GM19035 (cell line): ENCODE data around the gene OPRPN.

Experiments
- ATAC-seq: cut with Tn5 transposase; IDR thresholded peaks from one replicate; pipeline ENCODE4 v1.9.1; 2021; ENCODE audit not compliant: unreplicated experiment

The OPRPN gene

GRCh38 chr4:70397580-70397979, at the start of gene OPRPN:
OPRPN (plus strand) TSS chr4:70397940; CDS start chr4:70399286, 1,346 bp downstream.
- no peak for ATAC-seq

GRCh38 chr4:70356185-70356584, 41.6 kb upstream of the OPRPN start:
- no peak for ATAC-seq

GRCh38 chr4:70359115-70359661, 38.6 kb upstream of the OPRPN start:
- ATAC-seq, result no peak

GRCh38 chr4:70360460-70360859, 37.3 kb upstream of the OPRPN start, which contains the start of gene SMR3A:
SMR3A (plus strand) TSS chr4:70360760; CDS start chr4:70362116, 1,356 bp downstream.
- ATAC-seq, result no peak

GRCh38 chr4:70364002-70364401, 33.7 kb upstream of the OPRPN start:
- ATAC-seq, result no peak

GRCh38 chr4:70365479-70365878, 32.3 kb upstream of the OPRPN start:
- no peak for ATAC-seq

GRCh38 chr4:70367813-70368212, 29.9 kb upstream of the OPRPN start:
- no peak for ATAC-seq

- no peak for ATAC-seq
Measured at GRCh38 chr4:70371987-70372386, 25.8 kb upstream of the OPRPN start.

- no peak for ATAC-seq
Measured at GRCh38 chr4:70372760-70373159, 25.0 kb upstream of the OPRPN start.

- ATAC-seq, result no peak
Measured at GRCh38 chr4:70380578-70380977, 17.2 kb upstream of the OPRPN start.

- no peak for ATAC-seq
Measured at GRCh38 chr4:70382691-70383181, 15.0 kb upstream of the OPRPN start, which contains the start of gene SMR3B. SMR3B (plus strand) TSS chr4:70383131; CDS start chr4:70384511, 1,380 bp downstream.

GRCh38 chr4:70392057-70392776, 5.5 kb upstream of the OPRPN start:
- ATAC-seq, result peak; percentile 68

GRCh38 chr4:70399319-70399718, 1.6 kb downstream of the OPRPN start:
- peak; percentile 36 for ATAC-seq

- no peak for ATAC-seq
Measured at GRCh38 chr4:70402762-70403161, 5.0 kb downstream of the OPRPN start.

- ATAC-seq, result no peak
Measured at GRCh38 chr4:70405765-70406164, 8.0 kb downstream of the OPRPN start.

GRCh38 chr4:70425306-70425705, 27.6 kb downstream of the OPRPN start:
- ATAC-seq, result no peak

- ATAC-seq, result no peak
Measured at GRCh38 chr4:70426789-70427188, 29.0 kb downstream of the OPRPN start.

- no peak for ATAC-seq
Measured at GRCh38 chr4:70437197-70437596, 39.5 kb downstream of the OPRPN start.

- no peak for ATAC-seq
Measured at GRCh38 chr4:70442474-70442873, 44.7 kb downstream of the OPRPN start.

GRCh38 chr4:70443329-70443728, 45.6 kb downstream of the OPRPN start:
- ATAC-seq, result no peak

- ATAC-seq, result peak; percentile 75
Measured at GRCh38 chr4:70449220-70449619, 51.5 kb downstream of the OPRPN start.

GRCh38 chr4:70452946-70453345, 55.2 kb downstream of the OPRPN start:
- ATAC-seq, result no peak
